Glutamatergic neuron (in vitro differentiated cells): ENCODE results near the gene RBFOX2. TPM values are rescaled to one million over a fixed set of nuclear protein-coding genes. Genes with fewer than 3 reads are reported as not detected.

Experiments used
- DNase-seq: peaks from one replicate; pipeline ENCODE4 v3.0.0; 2022
- H3K27ac Mint-ChIP-seq: one replicate; pipeline ENCODE4 v1.8.0; 2020; ENCODE audit warnings: mild to moderate bottlenecking, mixed read lengths, inconsistent platforms; ENCODE audit not compliant: unreplicated experiment
- H3K27me3 Mint-ChIP-seq: one replicate; pipeline ENCODE4 v1.8.0; 2020; ENCODE audit warnings: mild to moderate bottlenecking, moderate library complexity, mixed read lengths, inconsistent platforms; ENCODE audit not compliant: unreplicated experiment
- H3K36me3 Mint-ChIP-seq: one replicate; pipeline ENCODE4 v1.8.0; 2020; ENCODE audit warnings: mild to moderate bottlenecking, mixed read lengths, inconsistent platforms; ENCODE audit not compliant: unreplicated experiment
- H3K4me1 Mint-ChIP-seq: one replicate; pipeline ENCODE4 v1.8.0; 2020; ENCODE audit warnings: mild to moderate bottlenecking, low read depth, mixed read lengths, inconsistent platforms; ENCODE audit not compliant: unreplicated experiment
- H3K4me3 Mint-ChIP-seq: one replicate; pipeline ENCODE4 v1.8.0; 2020; ENCODE audit warnings: mild to moderate bottlenecking, mixed read lengths, inconsistent platforms; ENCODE audit not compliant: unreplicated experiment
- H3K9me3 Mint-ChIP-seq: one replicate; pipeline ENCODE4 v1.8.0; 2020; ENCODE audit warnings: mild to moderate bottlenecking, moderate library complexity, mixed read lengths, inconsistent platforms; ENCODE audit not compliant: unreplicated experiment
- CTCF ChIP-seq: fragments of 200-600 bp; sonication (generic); IDR thresholded peaks from one replicate; pipeline ENCODE4 v1.5.0; 2021; ENCODE audit not compliant: partially characterized antibody, unreplicated experiment
- total RNA-seq: library from RNA; stranded (reverse); fragmentation: NEBNext Ultra II Directional; extraction: Animal tissue kit (Norgen Biotek cat#: 25700); gene quantifications from one replicate; pipeline ENCODE4 v1.2.1, GENCODE V29; 2021; ENCODE audit not compliant: unreplicated experiment

Gene RBFOX2
- total RNA-seq, 1 donor from 2014 or later: 380 TPM

GRCh38 chr22:35896111-35896705 lies 132.4 kb downstream of the RBFOX2 start:
- no peak for TF ChIP-seq CTCF
- peak overlapping the region; percentile 15 for H3K27ac Mint-ChIP-seq
- H3K36me3 Mint-ChIP-seq: no peaks in the 10 kb centered on the region
- H3K4me1 Mint-ChIP-seq: peaks cover 48% of the 10 kb centered on the region
- H3K9me3 Mint-ChIP-seq: peaks cover 3% of the 10 kb centered on the region
- no peak overlapping the region for H3K4me3 Mint-ChIP-seq
- H3K27me3 Mint-ChIP-seq: no peaks in the 10 kb centered on the region
- DNase-seq: no peak

GRCh38 chr22:35894937-35895708 lies 133.5 kb downstream of the RBFOX2 start:
- H3K4me3 Mint-ChIP-seq: peak overlapping the region; percentile 73
- DNase-seq: no peak

GRCh38 chr22:35894464-35894878 lies 134.2 kb downstream of the RBFOX2 start:
- no peaks in the 10 kb centered on the region for H3K27me3 Mint-ChIP-seq
- no peaks in the 10 kb centered on the region for H3K36me3 Mint-ChIP-seq
- H3K27ac Mint-ChIP-seq: peak overlapping the region; percentile 90
- H3K9me3 Mint-ChIP-seq: peaks cover 3% of the 10 kb centered on the region
- TF ChIP-seq CTCF: no peak
- peak overlapping the region; percentile 73 for H3K4me3 Mint-ChIP-seq
- peak; percentile 28 for DNase-seq
- H3K4me1 Mint-ChIP-seq: peaks cover 37% of the 10 kb centered on the region

More at GRCh38 chr22:35894937-35895708, 133.5 kb downstream of the RBFOX2 start:
- H3K27ac Mint-ChIP-seq: peak overlapping the region; percentile 90
- no peaks in the 10 kb centered on the region for H3K27me3 Mint-ChIP-seq
- TF ChIP-seq CTCF: no peak
- H3K4me1 Mint-ChIP-seq: peaks cover 37% of the 10 kb centered on the region
- peaks cover 3% of the 10 kb centered on the region for H3K9me3 Mint-ChIP-seq
- no peaks in the 10 kb centered on the region for H3K36me3 Mint-ChIP-seq

- TF ChIP-seq CTCF: no peak
- Mint-ChIP-seq H3K4me1 (peaks cover 37% of the 10 kb centered on the region), H3K27ac (peak overlapping the region; percentile 87), H3K36me3 (no peaks in the 10 kb centered on the region), H3K4me3 (peak overlapping the region; percentile 73), H3K27me3 (no peaks in the 10 kb centered on the region), H3K9me3 (peaks cover 4% of the 10 kb centered on the region)
- no peak for DNase-seq
Observed at GRCh38 chr22:35893698-35894097, 134.9 kb downstream of the RBFOX2 start.

GRCh38 chr22:35892192-35892591 lies 136.4 kb downstream of the RBFOX2 start:
- H3K9me3 Mint-ChIP-seq: peaks cover 4% of the 10 kb centered on the region
- peaks cover 37% of the 10 kb centered on the region for H3K4me1 Mint-ChIP-seq
- DNase-seq: no peak
- TF ChIP-seq CTCF: no peak
- H3K27me3 Mint-ChIP-seq: no peaks in the 10 kb centered on the region
- peak overlapping the region; percentile 26 for H3K27ac Mint-ChIP-seq
- H3K4me3 Mint-ChIP-seq: no peak overlapping the region
- H3K36me3 Mint-ChIP-seq: no peaks in the 10 kb centered on the region
